Breast epithelium (tissue), 4 donors: ENCODE results near the gene AP4S1. TPM values are rescaled to one million over a fixed set of nuclear protein-coding genes. Genes with fewer than 3 reads are reported as not detected.

Experiments used
- DNase-seq, 2 donors: peaks; one replicate each; pipeline ENCODE4 v3.0.0-alpha.2; 2019; ENCODE audit warnings: low spot score in 2 of 2
- H3K27ac ChIP-seq, 2 donors: fragments of 200-600 bp; sonication (generic) in 1 of 2; one replicate each; pipeline ENCODE4 v1.5.1; 2016 to 2019; ENCODE audit warnings: mild to moderate bottlenecking in 1 of 2
- H3K27me3 ChIP-seq, 2 donors: fragments of 200-600 bp; sonication (generic) in 1 of 2; one replicate each; pipeline versions ENCODE4 v1.5.1 to v1.6.0; 2017 to 2019; ENCODE audit warnings: control low read depth in 1 of 2, mild to moderate bottlenecking in 1 of 2
- H3K36me3 ChIP-seq: fragments of 200-600 bp; one replicate; pipeline ENCODE4 v1.5.1; 2019
- H3K4me1 ChIP-seq, 2 donors: fragments of 200-600 bp; sonication (generic); one replicate each; pipeline ENCODE4 v1.5.1; 2016 to 2019; ENCODE audit warnings: control low read depth in 1 of 2
- H3K4me3 ChIP-seq, 3 donors: fragments of 200-600 bp; sonication (generic); 1 replicate in 2 of 3; 2 replicates in 1 of 3; pipeline ENCODE4 v1.5.1; 2016 to 2019; ENCODE audit warnings: mild to moderate bottlenecking in 3 of 3, moderate library complexity in 2 of 3
- H3K9me3 ChIP-seq, 2 donors: fragments of 200-600 bp; sonication (generic) in 1 of 2; one replicate each; pipeline ENCODE4 v1.5.1; 2016 to 2019; ENCODE audit warnings: control low read depth in 1 of 2
- CTCF ChIP-seq, 3 donors: fragments of 450-650 bp; IDR thresholded peaks; one replicate each; pipeline ENCODE4 v1.5.1; 2016 to 2017; ENCODE audit warnings: antibody characterized with exemption in 3 of 3, mild to moderate bottlenecking in 3 of 3, moderate library complexity in 3 of 3
- POLR2A ChIP-seq: fragments of 450-650 bp; IDR thresholded peaks from one replicate; pipeline ENCODE4 v1.6.1; 2016; ENCODE audit warnings: antibody characterized with exemption, mild to moderate bottlenecking, moderate library complexity
- POLR2AphosphoS5 ChIP-seq, 3 donors: sonication (generic); formaldehyde crosslinking; IDR thresholded peaks; one replicate each; pipeline ENCODE4 v1.6.1; 2017; ENCODE audit warnings: antibody characterized with exemption in 3 of 3
- intact Hi-C: fragments of 100-400 bp; cut with DNase I; formaldehyde crosslinking; loops from one replicate; pipeline ENCODE4 v1.15.1; 2023; ENCODE audit warnings: low total_unique reads
- total RNA-seq, 3 donors: library from RNA; depleted of rRNA; stranded (reverse); fragments of >200 nt; gene quantifications; one replicate each; pipeline ENCODE4 v1.1.0, GENCODE V29; 2016

Gene AP4S1
- total RNA-seq, 3 donors from 2014 or later = 4.5 to 11.1 (median 5.2) TPM

GRCh38 chr14:31068235-31068634, 42.8 kb downstream of the AP4S1 start:
- no peaks in the 10 kb centered on the region for H3K4me1 ChIP-seq
- intact Hi-C loops = no loop called here
- no peak overlapping the region for H3K27ac ChIP-seq
- no peak overlapping the region for H3K4me3 ChIP-seq
- no peak for DNase-seq
- no peaks in the 10 kb centered on the region for H3K9me3 ChIP-seq
- no peak for TF ChIP-seq POLR2AphosphoS5 (IDR thresholded peaks at IDR 0.05)
- TF ChIP-seq POLR2A = no peak
- no peak for TF ChIP-seq CTCF (IDR thresholded peaks at IDR 0.05)
- H3K36me3 ChIP-seq = no peaks in the 10 kb centered on the region
- H3K27me3 ChIP-seq = no peaks in the 10 kb centered on the region

GRCh38 chr14:31069343-31069742, 43.9 kb downstream of the AP4S1 start:
- Histone ChIP-seq H3K36me3 (no peaks in the 10 kb centered on the region), H3K27ac (no peak overlapping the region), H3K27me3 (no peaks in the 10 kb centered on the region), H3K4me3 (no peak overlapping the region), H3K9me3 (no peaks in the 10 kb centered on the region), H3K4me1 (no peaks in the 10 kb centered on the region)
- TF ChIP-seq CTCF (IDR thresholded peaks at IDR 0.05) (no peak), POLR2A (no peak), POLR2AphosphoS5 (IDR thresholded peaks at IDR 0.05) (no peak)
- intact Hi-C loops = no loop called here
- DNase-seq = no peak

- H3K36me3 ChIP-seq = no peaks in the 10 kb centered on the region
- intact Hi-C loops = no loop called here
Measured at GRCh38 chr14:31070431-31070830, 45.0 kb downstream of the AP4S1 start.

GRCh38 chr14:31071151-31071550, 45.7 kb downstream of the AP4S1 start:
- intact Hi-C loops = no loop called here
- no peak overlapping the region for H3K4me3 ChIP-seq
- H3K27me3 ChIP-seq = no peaks in the 10 kb centered on the region
- no peaks in the 10 kb centered on the region for H3K4me1 ChIP-seq
- DNase-seq = no peak
- no peak overlapping the region for H3K27ac ChIP-seq
- H3K36me3 ChIP-seq = no peaks in the 10 kb centered on the region
- no peaks in the 10 kb centered on the region for H3K9me3 ChIP-seq
- no peak for TF ChIP-seq CTCF (IDR thresholded peaks at IDR 0.05)
- no peak for TF ChIP-seq POLR2AphosphoS5 (IDR thresholded peaks at IDR 0.05)
- no peak for TF ChIP-seq POLR2A

More at GRCh38 chr14:31070431-31070830, 45.0 kb downstream of the AP4S1 start:
- Histone ChIP-seq H3K4me3 (no peak overlapping the region), H3K4me1 (no peaks in the 10 kb centered on the region), H3K27me3 (no peaks in the 10 kb centered on the region), H3K27ac (no peak overlapping the region), H3K9me3 (no peaks in the 10 kb centered on the region)
- no peak for DNase-seq
- TF ChIP-seq POLR2A (no peak), POLR2AphosphoS5 (IDR thresholded peaks at IDR 0.05) (no peak), CTCF (IDR thresholded peaks at IDR 0.05) (no peak)

- intact Hi-C loops = no loop called here
- no peak for TF ChIP-seq CTCF (IDR thresholded peaks at IDR 0.05)
- TF ChIP-seq POLR2AphosphoS5 (IDR thresholded peaks at IDR 0.05) = no peak
- TF ChIP-seq POLR2A = no peak
- Histone ChIP-seq H3K4me1 (no peaks in the 10 kb centered on the region), H3K4me3 (no peak overlapping the region), H3K36me3 (no peaks in the 10 kb centered on the region), H3K27me3 (no peaks in the 10 kb centered on the region), H3K9me3 (no peaks in the 10 kb centered on the region), H3K27ac (no peak overlapping the region)
- no peak for DNase-seq
Measured at GRCh38 chr14:31075144-31075543, 49.7 kb downstream of the AP4S1 start.
